Ishikawa (cell line): Measurements from ENCODE around the gene LRTM2.

Experiments
- CEBPB ChIP-seq: IDR thresholded peaks from 2 replicates; pipeline ENCODE4 v1.6.1; 2012
- CREB1 ChIP-seq: IDR thresholded peaks from 2 replicates; pipeline ENCODE4 v1.6.1; 2012; ENCODE audit warnings: low read depth
- MAX ChIP-seq: IDR thresholded peaks from 2 replicates; pipeline ENCODE4 v1.6.1; 2012
- NFIC ChIP-seq: IDR thresholded peaks from 2 replicates; pipeline ENCODE4 v1.6.1; 2012
- RAD21 ChIP-seq: IDR thresholded peaks from 2 replicates; pipeline ENCODE4 v1.6.1; 2012; ENCODE audit warnings: low read depth
- REST ChIP-seq: IDR thresholded peaks from 2 replicates; pipeline ENCODE4 v1.6.1; 2012; ENCODE audit warnings: low read depth, mild to moderate bottlenecking

- no peak for TF ChIP-seq MAX
- TF ChIP-seq REST, result no peak
- no peak for TF ChIP-seq RAD21
- no peak for TF ChIP-seq CEBPB
- TF ChIP-seq CREB1, result no peak
- no peak for TF ChIP-seq NFIC
Measured at GRCh38 chr12:1859643-1860042, 39.3 kb downstream of the LRTM2 start.
